Testis (tissue), 3 donors: Measurements from ENCODE around the gene SEMA4G. TPM values are rescaled to one million over a fixed set of nuclear protein-coding genes. Genes with fewer than 3 reads are reported as not detected.

Experiments used
- DNase-seq: peaks from one replicate; pipeline ENCODE4 v3.0.0-alpha.2; 2019
- H3K27ac ChIP-seq, 2 donors: fragments of 200-600 bp; sonication (generic); one replicate each; pipeline ENCODE4 v1.5.1; 2019
- H3K27me3 ChIP-seq: fragments of 200-600 bp; sonication (generic); one replicate; pipeline ENCODE4 v1.5.1; 2019
- H3K36me3 ChIP-seq: fragments of 200-600 bp; sonication (generic); one replicate; pipeline ENCODE4 v1.5.1; 2017; ENCODE audit warnings: low read depth; ENCODE audit errors: missing control alignments
- H3K4me1 ChIP-seq: fragments of 200-600 bp; sonication (generic); one replicate; pipeline ENCODE4 v1.5.1; 2019
- H3K4me3 ChIP-seq, 2 donors: fragments of 200-600 bp; sonication (generic); one replicate each; pipeline ENCODE4 v1.5.1; 2017 to 2019
- H3K9me3 ChIP-seq: fragments of 200-600 bp; sonication (generic); one replicate; pipeline ENCODE4 v1.5.1; 2017
- CTCF ChIP-seq, 3 experiments: fragments of 450-650 bp in 2 of 3; fragments of 200-600 bp in 1 of 3; sonication (generic) in 1 of 3; IDR thresholded peaks; one replicate each; pipeline ENCODE4 v1.5.1; 2016 to 2019; ENCODE audit warnings: antibody characterized with exemption in 3 of 3, mild to moderate bottlenecking in 2 of 3, moderate library complexity in 1 of 3
- POLR2A ChIP-seq: fragments of 450-650 bp; IDR thresholded peaks from one replicate; pipeline ENCODE4 v1.6.1; 2017; ENCODE audit warnings: antibody characterized with exemption, mild to moderate bottlenecking, moderate library complexity
- WGBS, 2 donors: methylation state at CpG; one replicate each; pipeline ENCODE4 v1.1.5; 2018; 5-methylcytosine and 5-hydroxymethylcytosine counted together
- intact Hi-C: fragments of 100-400 bp; cut with DNase I; formaldehyde crosslinking; loops from one replicate; pipeline ENCODE4 v1.15.1; 2023; ENCODE audit warnings: low total_unique reads
- polyA plus RNA-seq: library from polyadenylated mRNA; stranded (reverse); fragments of 350-450 nt; fragmentation: Illumina TruSeq; extraction: RNeasy Lipid Tissue Mini Kit (QIAGEN cat#74804); gene quantifications from one replicate; pipeline ENCODE4 v1.2.3, GENCODE V29; 2014; ENCODE audit warnings: low read depth, low replicate concordance; ENCODE audit not compliant: insufficient read depth
- total RNA-seq, 2 donors: library from RNA; depleted of rRNA; stranded (reverse); fragments of >200 nt; gene quantifications; one replicate each; pipeline ENCODE4 v1.2.3, GENCODE V29; 2016

The SEMA4G gene
- total and polyA plus RNA-seq, 3 donors from 2014 or later = 4.8 to 7.2 (median 6.2) TPM

GRCh38 chr10:101008823-101009423 lies 39.6 kb downstream of the SEMA4G start:
- no peaks in the 10 kb centered on the region for H3K36me3 ChIP-seq
- intact Hi-C loops = no loop called here
- TF ChIP-seq CTCF (IDR thresholded peaks at IDR 0.05) (no peak), POLR2A (no peak)
- H3K9me3 ChIP-seq = no peaks in the 10 kb centered on the region
- no peaks in the 10 kb centered on the region for H3K27me3 ChIP-seq
- H3K4me1 ChIP-seq = peaks cover 26% of the 10 kb centered on the region
- DNase-seq = no peak
- no peak overlapping the region for H3K4me3 ChIP-seq
- WGBS, 2 donors = 73 to 97% methylated on average over 3 to 6 of the region's 6 CpGs
- peak overlapping the region; percentile 39 to 50 for H3K27ac ChIP-seq

DNA sequence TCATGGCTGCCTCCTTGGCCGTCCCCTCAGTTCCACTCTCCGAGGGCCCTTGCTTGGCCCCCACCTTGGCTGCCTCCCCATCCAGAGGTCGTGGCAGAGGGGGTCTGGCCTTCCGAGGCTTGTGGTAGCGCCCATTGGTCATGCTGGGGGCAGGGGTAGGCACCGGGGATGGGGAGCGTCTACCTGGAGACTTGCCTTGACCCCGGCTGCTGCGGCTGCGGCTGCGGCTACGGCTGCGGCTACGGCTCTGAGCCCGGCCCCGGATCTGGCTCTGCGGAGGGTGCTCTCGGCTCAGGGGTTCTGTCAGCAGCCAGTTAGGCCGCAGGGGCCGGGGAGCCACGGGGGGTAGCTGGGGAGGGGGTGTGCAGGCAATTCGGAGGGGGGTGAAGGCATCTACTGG lies 41.0 kb downstream of the SEMA4G start:
- intact Hi-C loops = no loop called here
- peaks cover 26% of the 10 kb centered on the region for H3K4me1 ChIP-seq
- no peak overlapping the region for H3K27ac ChIP-seq

DNA sequence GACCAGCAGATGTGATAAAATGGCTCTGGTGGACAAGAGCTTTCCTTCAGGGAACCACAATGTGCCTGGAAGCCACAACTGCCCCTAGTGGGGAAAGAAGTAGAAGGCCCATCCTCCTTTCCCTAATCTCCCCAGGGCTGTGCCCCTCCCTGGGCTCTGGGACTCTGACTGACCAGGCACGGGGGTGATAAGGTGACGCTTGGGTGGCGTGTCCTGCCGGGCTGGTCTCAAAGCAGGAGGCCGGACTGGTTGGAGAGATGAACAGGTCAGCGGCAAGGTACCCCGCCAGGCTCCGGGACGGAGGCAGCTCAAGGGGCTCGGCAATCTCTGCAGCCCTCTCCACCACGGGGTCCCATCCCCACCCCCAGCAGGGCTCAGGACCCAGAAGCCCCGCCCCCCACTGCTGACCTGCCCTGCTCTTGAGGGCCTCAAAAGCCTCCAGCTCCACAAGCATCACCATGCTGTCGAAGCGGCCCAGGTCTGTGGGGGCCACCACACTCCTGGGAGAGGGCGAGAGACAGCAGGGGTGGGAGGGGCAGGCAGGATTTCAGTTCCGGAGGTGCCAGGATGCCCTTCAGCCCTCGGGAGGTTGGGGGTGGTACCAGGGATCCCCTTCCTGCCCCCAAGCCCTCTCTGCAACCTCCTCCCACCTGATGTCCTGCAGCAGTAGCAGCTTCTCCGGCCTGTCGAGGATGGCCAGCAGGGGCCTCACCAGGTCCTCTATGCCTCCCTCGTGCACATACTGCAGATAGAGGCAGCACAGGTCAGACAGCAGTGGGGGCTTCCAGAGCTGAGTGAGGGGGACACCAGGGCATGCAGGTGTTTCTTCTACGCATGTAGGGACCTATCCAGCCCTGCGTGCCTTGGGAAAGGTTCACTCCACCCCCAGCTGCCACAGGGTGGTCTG lies 42.5 kb downstream of the SEMA4G start:
- TF ChIP-seq POLR2A (no peak), CTCF (IDR thresholded peaks at IDR 0.05) (peak in 2 of 3 experiments; percentile 5 to 11)
- no peak overlapping the region for H3K27ac ChIP-seq
- peak overlapping the region in 1 of 2 donors; percentile 10 for H3K4me3 ChIP-seq
- 47 to 49% methylated on average over 19 to 21 of the region's 22 CpGs for WGBS, 2 donors
- H3K36me3 ChIP-seq = no peaks in the 10 kb centered on the region
- H3K27me3 ChIP-seq = no peaks in the 10 kb centered on the region
- no peaks in the 10 kb centered on the region for H3K9me3 ChIP-seq
- DNase-seq = no peak
- intact Hi-C loops = no loop called here
- peaks cover 21% of the 10 kb centered on the region for H3K4me1 ChIP-seq

More for the DNA sequence above, 41.0 kb downstream of the SEMA4G start:
- Histone ChIP-seq H3K36me3 (no peaks in the 10 kb centered on the region), H3K27me3 (no peaks in the 10 kb centered on the region), H3K4me3 (peak overlapping the region in 1 of 2 donors; percentile 10), H3K9me3 (no peaks in the 10 kb centered on the region)
- no peak for DNase-seq
- no peak for TF ChIP-seq POLR2A
- no peak for TF ChIP-seq CTCF (IDR thresholded peaks at IDR 0.05)
- 81 to 83% methylated on average over 6 to 22 of the region's 22 CpGs for WGBS, 2 donors

DNA sequence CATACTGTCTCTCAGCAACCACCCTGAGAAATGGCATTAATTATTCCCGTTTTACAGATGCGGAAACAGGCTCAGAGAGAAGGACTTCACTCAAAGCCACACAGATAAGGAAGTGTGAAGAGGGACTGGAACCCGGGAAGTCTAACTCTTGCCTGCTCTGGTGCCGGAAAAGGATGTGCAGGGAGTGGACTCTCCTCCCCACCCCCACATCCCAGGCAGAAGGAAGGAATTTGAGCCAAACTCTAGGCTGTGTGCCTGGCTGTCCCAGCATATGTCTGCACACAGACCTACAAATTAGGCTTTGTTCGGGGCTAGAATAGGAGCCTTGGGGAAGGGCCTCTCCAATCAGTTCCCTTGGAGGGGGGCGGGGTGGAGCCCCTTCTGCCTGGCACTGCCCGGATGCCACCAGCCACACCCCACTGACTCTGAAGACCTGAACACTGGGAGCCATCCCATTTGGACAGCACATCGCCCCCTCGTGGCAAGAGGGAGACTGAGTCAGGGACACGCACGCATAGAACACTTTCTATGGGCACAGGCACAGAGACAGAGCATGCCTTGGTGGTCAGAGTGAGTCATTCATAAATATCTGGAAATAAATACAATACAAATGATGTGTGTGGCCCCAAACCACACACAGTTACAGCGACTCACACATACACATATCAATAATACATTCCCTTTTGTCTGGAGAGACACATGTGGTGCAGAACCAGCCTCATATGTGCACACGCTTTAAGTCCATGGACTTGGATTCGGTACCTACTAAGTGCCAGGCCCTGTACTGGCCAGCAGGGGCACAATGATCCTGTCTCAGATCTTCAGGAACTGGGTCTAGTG lies 43.4 kb downstream of the SEMA4G start:
- WGBS, 2 donors = 30 to 34% methylated on average over 12 to 13 of the region's 14 CpGs
- peak; percentile 72 to 95 (median 92) for TF ChIP-seq CTCF (IDR thresholded peaks at IDR 0.05)
- no peak for TF ChIP-seq POLR2A
- H3K27me3 ChIP-seq = no peaks in the 10 kb centered on the region
- H3K9me3 ChIP-seq = no peaks in the 10 kb centered on the region
- peak; percentile 93 for DNase-seq
- peaks cover 15% of the 10 kb centered on the region for H3K4me1 ChIP-seq
- no peaks in the 10 kb centered on the region for H3K36me3 ChIP-seq
- no peak overlapping the region for H3K27ac ChIP-seq
- no peak overlapping the region for H3K4me3 ChIP-seq
- intact Hi-C loops = no loop called here
